HCT116 (cell line): ENCODE results near the gene APOOL. TPM values are rescaled to one million over a fixed set of nuclear protein-coding genes. Genes with fewer than 3 reads are reported as not detected.

Experiments used
- CBX3 ChIP-seq: IDR thresholded peaks from 2 replicates; pipeline ENCODE4 v1.6.1; 2012; ENCODE audit warnings: low read depth
- SRF ChIP-seq: IDR thresholded peaks from 2 replicates; pipeline ENCODE4 v1.6.1; 2012; ENCODE audit warnings: low read depth
- ZFX ChIP-seq: fragments of 450-650 bp; IDR thresholded peaks from 2 replicates; pipeline ENCODE4 v1.6.1; 2017
- total RNA-seq: library from RNA; stranded (reverse); gene quantifications from one replicate; pipeline ENCODE4 v1.2.1, GENCODE V29; 2021; ENCODE audit not compliant: unreplicated experiment

APOOL gene
- total RNA-seq, 1 experiment from 2014 or later: 24.5 TPM

DNA sequence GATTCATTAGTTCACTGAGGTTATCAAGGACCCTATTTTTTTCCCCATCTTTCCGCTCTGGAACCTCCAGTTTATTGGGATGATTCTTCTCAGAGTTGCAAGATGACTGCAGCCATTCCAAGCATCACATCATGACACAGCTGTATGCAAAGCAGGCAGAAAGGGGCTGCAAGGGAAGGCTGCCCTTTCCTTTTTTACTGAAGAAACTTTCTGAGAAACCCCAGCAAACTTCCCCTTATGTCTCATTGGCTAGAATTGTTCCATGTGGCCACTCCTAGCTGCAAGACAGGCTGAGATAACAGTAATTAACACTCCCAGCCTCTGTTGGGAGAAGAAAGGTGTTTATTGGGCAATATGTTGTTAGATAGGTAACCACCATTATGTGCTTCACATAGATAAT, 137.3 kb downstream of the APOOL start (continued):
- no peak for TF ChIP-seq ZFX
- TF ChIP-seq SRF: no peak
- TF ChIP-seq CBX3: no peak

Other genes starting within 250 kb of the APOOL start
- gene SATL1, start 239.9 kb downstream of the APOOL start, total RNA-seq: not detected
- 6.1 TPM for gene ZNF711, start 240.1 kb downstream of the APOOL start, total RNA-seq